ENCODE measurements around the gene KRTAP21-3. TPM values are rescaled to one million over a fixed set of nuclear protein-coding genes. Genes with fewer than 3 reads are reported as not detected.

The KRTAP21-3 gene
- total and polyA plus RNA-seq, 2 experiments from 2014 or later = not detected

- Histone ChIP-seq H3K27me3 (replicated peaks; ENCODE audit: insufficient read depth) (no peaks in the 10 kb centered on the region), H3K9ac (no peak overlapping the region), H3K4me2 (ENCODE audit: unreplicated experiment) (no peak overlapping the region), H3K4me1 (ENCODE audit: insufficient read depth) (no peaks in the 10 kb centered on the region), H3K27ac (no peak overlapping the region), H3F3A (ENCODE audit: insufficient read depth) (no peaks in the 10 kb centered on the region), H3K36me3 (ENCODE audit: low read depth) (no peaks in the 10 kb centered on the region), H3K79me2 (ENCODE audit: insufficient read depth) (no peaks in the 10 kb centered on the region), H3K4me3 (no peak overlapping the region), H2AFZ (no peak overlapping the region), H3K9me3 (ENCODE audit: low read depth) (no peaks in the 10 kb centered on the region), H4K20me1 (ENCODE audit: insufficient read depth) (no peaks in the 10 kb centered on the region), H3K9me2 (ENCODE audit: insufficient read depth) (no peaks in the 10 kb centered on the region)
- no peak for TF ChIP-seq EZH2phosphoT487 (IDR thresholded peaks at IDR 0.05; ENCODE audit: insufficient read depth, low read depth)
- no peak for DNase-seq
- in situ Hi-C loops (cut with MboI) = no loop called here
These were observed 41.8 kb downstream of the KRTAP21-3 start for GRCh38 chr21:30676737-30677136.

GRCh38 chr21:30674312-30674711 lies 44.3 kb downstream of the KRTAP21-3 start:
- Histone ChIP-seq H3K27ac (no peak overlapping the region), H3K4me1 (ENCODE audit: insufficient read depth) (no peaks in the 10 kb centered on the region), H3K4me2 (ENCODE audit: unreplicated experiment) (no peak overlapping the region), H3K9me3 (ENCODE audit: low read depth) (no peaks in the 10 kb centered on the region), H3K27me3 (replicated peaks; ENCODE audit: insufficient read depth) (no peaks in the 10 kb centered on the region), H4K20me1 (ENCODE audit: insufficient read depth) (no peaks in the 10 kb centered on the region), H3K9me2 (ENCODE audit: insufficient read depth) (no peaks in the 10 kb centered on the region), H3K4me3 (no peak overlapping the region), H3K9ac (no peak overlapping the region), H3K36me3 (ENCODE audit: low read depth) (no peaks in the 10 kb centered on the region), H2AFZ (no peak overlapping the region), H3K79me2 (ENCODE audit: insufficient read depth) (no peaks in the 10 kb centered on the region), H3F3A (ENCODE audit: insufficient read depth) (no peaks in the 10 kb centered on the region)
- WGBS, 2 experiments (ENCODE audit: low coverage in 1 of 2, low lambda C conversion rate in 2 of 2, missing lambda C conversion rate in 2 of 2) = 0 to 4% methylated on average over 1 of the region's 1 CpG
- in situ Hi-C loops (cut with MboI) = no loop called here
- DNase-seq = no peak
- TF ChIP-seq EZH2 (IDR thresholded peaks at IDR 0.05; ENCODE audit: insufficient read depth, poor library complexity, severe bottlenecking) (no peak), EZH2phosphoT487 (IDR thresholded peaks at IDR 0.05; ENCODE audit: insufficient read depth, low read depth) (no peak)

GRCh38 chr21:30672985-30673650 lies 45.5 kb downstream of the KRTAP21-3 start:
- Histone ChIP-seq H3K9me3 (ENCODE audit: low read depth) (no peaks in the 10 kb centered on the region), H2AFZ (no peak overlapping the region), H4K20me1 (ENCODE audit: insufficient read depth) (no peaks in the 10 kb centered on the region), H3K27ac (no peak overlapping the region), H3K4me3 (no peak overlapping the region), H3K4me1 (ENCODE audit: insufficient read depth) (no peaks in the 10 kb centered on the region), H3K27me3 (replicated peaks; ENCODE audit: insufficient read depth) (no peaks in the 10 kb centered on the region), H3K9me2 (ENCODE audit: insufficient read depth) (no peaks in the 10 kb centered on the region), H3K4me2 (ENCODE audit: unreplicated experiment) (no peak overlapping the region), H3F3A (ENCODE audit: insufficient read depth) (no peaks in the 10 kb centered on the region), H3K9ac (no peak overlapping the region), H3K36me3 (ENCODE audit: low read depth) (no peaks in the 10 kb centered on the region), H3K79me2 (ENCODE audit: insufficient read depth) (no peaks in the 10 kb centered on the region)
- in situ Hi-C loops (cut with MboI) = no loop called here
- DNase-seq = no peak
- TF ChIP-seq EZH2phosphoT487 (IDR thresholded peaks at IDR 0.05; ENCODE audit: insufficient read depth, low read depth) (no peak), EZH2 (IDR thresholded peaks at IDR 0.05; ENCODE audit: insufficient read depth, poor library complexity, severe bottlenecking) (no peak)
- 10 to 26% methylated on average over 2 of the region's 2 CpGs for WGBS, 2 experiments (ENCODE audit: low coverage in 1 of 2, low lambda C conversion rate in 2 of 2, missing lambda C conversion rate in 2 of 2)

- Histone ChIP-seq H3K9me2 (ENCODE audit: insufficient read depth) (no peaks in the 10 kb centered on the region), H3K27me3 (replicated peaks; ENCODE audit: insufficient read depth) (no peaks in the 10 kb centered on the region), H3F3A (ENCODE audit: insufficient read depth) (no peaks in the 10 kb centered on the region), H3K27ac (no peak overlapping the region), H3K79me2 (ENCODE audit: insufficient read depth) (no peaks in the 10 kb centered on the region), H3K4me2 (ENCODE audit: unreplicated experiment) (no peak overlapping the region), H3K4me3 (no peak overlapping the region), H3K9me3 (ENCODE audit: low read depth) (no peaks in the 10 kb centered on the region), H3K4me1 (ENCODE audit: insufficient read depth) (no peaks in the 10 kb centered on the region), H3K9ac (no peak overlapping the region), H4K20me1 (ENCODE audit: insufficient read depth) (no peaks in the 10 kb centered on the region), H2AFZ (no peak overlapping the region), H3K36me3 (ENCODE audit: low read depth) (no peaks in the 10 kb centered on the region)
- in situ Hi-C loops (cut with MboI) = no loop called here
- TF ChIP-seq EZH2 (IDR thresholded peaks at IDR 0.05; ENCODE audit: insufficient read depth, poor library complexity, severe bottlenecking) (no peak), EZH2phosphoT487 (IDR thresholded peaks at IDR 0.05; ENCODE audit: insufficient read depth, low read depth) (no peak)
- 22 to 23% methylated on average over 1 of the region's 1 CpG for WGBS, 2 experiments (ENCODE audit: low coverage in 1 of 2, low lambda C conversion rate in 2 of 2, missing lambda C conversion rate in 2 of 2)
- no peak for DNase-seq
These were observed 49.8 kb downstream of the KRTAP21-3 start for GRCh38 chr21:30668776-30669175.

Small RNAs within 50 kb of the gene (small RNA-seq; reads per million reads assigned to genes)
- not detected for gene AP000244.1 (ENCODE audit: low read depth, low replicate concordance)
- gene KRTAP21-3 (ENCODE audit: low read depth, low replicate concordance) = not detected

Other genes starting within 250 kb of the KRTAP21-3 start
- gene KRTAP19-1, start 238.4 kb downstream of the KRTAP21-3 start, total RNA-seq (2014; rRNA removed; shearing (Covaris generic)) = not detected in 2 replicates
- gene KRTAP19-1, start 238.4 kb downstream of the KRTAP21-3 start, polyA plus RNA-seq (2016; fragmentation: Nextera tagmentation; extraction: Ambion mirVana) = not detected in 2 replicates
- gene KRTAP19-2, start 231.3 kb downstream of the KRTAP21-3 start, total RNA-seq (2014; rRNA removed; shearing (Covaris generic)) = not detected in 2 replicates
- not detected in 2 replicates for gene KRTAP19-2, start 231.3 kb downstream of the KRTAP21-3 start, polyA plus RNA-seq (2016; fragmentation: Nextera tagmentation; extraction: Ambion mirVana)
- not detected in 2 replicates for gene KRTAP19-3, start 226.8 kb downstream of the KRTAP21-3 start, total RNA-seq (2014; rRNA removed; shearing (Covaris generic))
- not detected in 2 replicates for gene KRTAP19-3, start 226.8 kb downstream of the KRTAP21-3 start, polyA plus RNA-seq (2016; fragmentation: Nextera tagmentation; extraction: Ambion mirVana)
- gene KRTAP19-4, start 221.6 kb downstream of the KRTAP21-3 start, total RNA-seq (2014; rRNA removed; shearing (Covaris generic)) = not detected in 2 replicates
- gene KRTAP19-4, start 221.6 kb downstream of the KRTAP21-3 start, polyA plus RNA-seq (2016; fragmentation: Nextera tagmentation; extraction: Ambion mirVana) = not detected in 2 replicates
- gene KRTAP19-5, start 216.6 kb downstream of the KRTAP21-3 start, total RNA-seq (2014; rRNA removed; shearing (Covaris generic)) = not detected in 2 replicates
- not detected in 2 replicates for gene KRTAP19-5, start 216.6 kb downstream of the KRTAP21-3 start, polyA plus RNA-seq (2016; fragmentation: Nextera tagmentation; extraction: Ambion mirVana)
- gene KRTAP19-6, start 176.9 kb downstream of the KRTAP21-3 start, total RNA-seq (2014; rRNA removed; shearing (Covaris generic)) = not detected in 2 replicates
- not detected in 2 replicates for gene KRTAP19-6, start 176.9 kb downstream of the KRTAP21-3 start, polyA plus RNA-seq (2016; fragmentation: Nextera tagmentation; extraction: Ambion mirVana)
- not detected in 2 replicates for gene KRTAP19-7, start 157.5 kb downstream of the KRTAP21-3 start, total RNA-seq (2014; rRNA removed; shearing (Covaris generic))
- not detected in 2 replicates for gene KRTAP19-7, start 157.5 kb downstream of the KRTAP21-3 start, polyA plus RNA-seq (2016; fragmentation: Nextera tagmentation; extraction: Ambion mirVana)
- gene KRTAP22-2, start 128.4 kb downstream of the KRTAP21-3 start, total RNA-seq (2014; rRNA removed; shearing (Covaris generic)) = not detected in 2 replicates
- not detected in 2 replicates for gene KRTAP22-2, start 128.4 kb downstream of the KRTAP21-3 start, polyA plus RNA-seq (2016; fragmentation: Nextera tagmentation; extraction: Ambion mirVana)
- not detected in 2 replicates for gene KRTAP6-3, start 126.3 kb downstream of the KRTAP21-3 start, total RNA-seq (2014; rRNA removed; shearing (Covaris generic))
- gene KRTAP6-3, start 126.3 kb downstream of the KRTAP21-3 start, polyA plus RNA-seq (2016; fragmentation: Nextera tagmentation; extraction: Ambion mirVana) = not detected in 2 replicates
- not detected in 2 replicates for gene KRTAP6-2, start 119.9 kb downstream of the KRTAP21-3 start, total RNA-seq (2014; rRNA removed; shearing (Covaris generic))
- not detected in 2 replicates for gene KRTAP6-2, start 119.9 kb downstream of the KRTAP21-3 start, polyA plus RNA-seq (2016; fragmentation: Nextera tagmentation; extraction: Ambion mirVana)
- gene KRTAP22-1, start 117.7 kb downstream of the KRTAP21-3 start, total RNA-seq (2014; rRNA removed; shearing (Covaris generic)) = not detected in 2 replicates
- not detected in 2 replicates for gene KRTAP22-1, start 117.7 kb downstream of the KRTAP21-3 start, polyA plus RNA-seq (2016; fragmentation: Nextera tagmentation; extraction: Ambion mirVana)
- not detected in 2 replicates for gene KRTAP6-1, start 104.8 kb downstream of the KRTAP21-3 start, total RNA-seq (2014; rRNA removed; shearing (Covaris generic))
- gene KRTAP6-1, start 104.8 kb downstream of the KRTAP21-3 start, polyA plus RNA-seq (2016; fragmentation: Nextera tagmentation; extraction: Ambion mirVana) = not detected in 2 replicates
- gene KRTAP20-1, start 102.4 kb downstream of the KRTAP21-3 start, total RNA-seq (2014; rRNA removed; shearing (Covaris generic)) = not detected in 2 replicates
- not detected in 2 replicates for gene KRTAP20-1, start 102.4 kb downstream of the KRTAP21-3 start, polyA plus RNA-seq (2016; fragmentation: Nextera tagmentation; extraction: Ambion mirVana)
- not detected in 2 replicates for gene KRTAP20-4, start 98.2 kb downstream of the KRTAP21-3 start, total RNA-seq (2014; rRNA removed; shearing (Covaris generic))
- not detected in 2 replicates for gene KRTAP20-4, start 98.2 kb downstream of the KRTAP21-3 start, polyA plus RNA-seq (2016; fragmentation: Nextera tagmentation; extraction: Ambion mirVana)
- gene KRTAP20-2, start 83.6 kb downstream of the KRTAP21-3 start, total RNA-seq (2014; rRNA removed; shearing (Covaris generic)) = not detected in 2 replicates
- gene KRTAP20-2, start 83.6 kb downstream of the KRTAP21-3 start, polyA plus RNA-seq (2016; fragmentation: Nextera tagmentation; extraction: Ambion mirVana) = not detected in 2 replicates
- not detected in 2 replicates for gene KRTAP20-3, start 75.9 kb downstream of the KRTAP21-3 start, total RNA-seq (2014; rRNA removed; shearing (Covaris generic))
- gene KRTAP20-3, start 75.9 kb downstream of the KRTAP21-3 start, polyA plus RNA-seq (2016; fragmentation: Nextera tagmentation; extraction: Ambion mirVana) = not detected in 2 replicates
- gene KRTAP21-2, start 28.5 kb upstream of the KRTAP21-3 start, total RNA-seq (2014; rRNA removed; shearing (Covaris generic)) = not detected in 2 replicates
- gene KRTAP21-2, start 28.5 kb upstream of the KRTAP21-3 start, polyA plus RNA-seq (2016; fragmentation: Nextera tagmentation; extraction: Ambion mirVana) = not detected in 2 replicates
- not detected in 2 replicates for gene KRTAP21-1, start 36.7 kb upstream of the KRTAP21-3 start, total RNA-seq (2014; rRNA removed; shearing (Covaris generic))
- gene KRTAP21-1, start 36.7 kb upstream of the KRTAP21-3 start, polyA plus RNA-seq (2016; fragmentation: Nextera tagmentation; extraction: Ambion mirVana) = not detected in 2 replicates
- not detected in 2 replicates for gene KRTAP8-1, start 94.5 kb upstream of the KRTAP21-3 start, total RNA-seq (2014; rRNA removed; shearing (Covaris generic))
- not detected in 2 replicates for gene KRTAP8-1, start 94.5 kb upstream of the KRTAP21-3 start, polyA plus RNA-seq (2016; fragmentation: Nextera tagmentation; extraction: Ambion mirVana)
- gene KRTAP7-1, start 111.0 kb upstream of the KRTAP21-3 start, total RNA-seq (2014; rRNA removed; shearing (Covaris generic)) = not detected in 2 replicates
- not detected in 2 replicates for gene KRTAP7-1, start 111.0 kb upstream of the KRTAP21-3 start, polyA plus RNA-seq (2016; fragmentation: Nextera tagmentation; extraction: Ambion mirVana)
- not detected in 2 replicates for gene KRTAP11-1, start 162.8 kb upstream of the KRTAP21-3 start, total RNA-seq (2014; rRNA removed; shearing (Covaris generic))
- not detected in 2 replicates for gene KRTAP11-1, start 162.8 kb upstream of the KRTAP21-3 start, polyA plus RNA-seq (2016; fragmentation: Nextera tagmentation; extraction: Ambion mirVana)

Data from GM23248 (cell line).